Right forelimb (tissue), 1 donor: ENCODE results near the gene AMH.
"Not testable (repeated sequence)": the region's sequence is repeated elsewhere in the genome, so short reads cannot be mapped to it uniquely, and the experiment has no call there.

Source experiments
- DNase-seq: peaks from one replicate; pipeline ENCODE4 v3.0.0-alpha.2; 2018

AMH gene

GRCh38 chr19:2271234-2272103 is 22.3 kb downstream of the AMH start:
- DNase-seq: no peak

- peak; percentile 88 for DNase-seq
Measured at GRCh38 chr19:2273356-2274184, 24.4 kb downstream of the AMH start.

- no peak for DNase-seq
Measured at GRCh38 chr19:2274185-2274711, 25.1 kb downstream of the AMH start.

GRCh38 chr19:2274931-2275535 is 25.9 kb downstream of the AMH start:
- no peak for DNase-seq

GRCh38 chr19:2275588-2276428 is 26.7 kb downstream of the AMH start:
- DNase-seq: no peak

GRCh38 chr19:2276429-2276986 is 27.4 kb downstream of the AMH start:
- no peak for DNase-seq

GRCh38 chr19:2277138-2277537 is 28.0 kb downstream of the AMH start:
- no peak for DNase-seq

- no peak for DNase-seq
Measured at GRCh38 chr19:2278459-2279158, 29.5 kb downstream of the AMH start.

- DNase-seq: no peak
Measured at GRCh38 chr19:2280633-2281264, 31.6 kb downstream of the AMH start.

GRCh38 chr19:2281265-2282061 is 32.3 kb downstream of the AMH start:
- not testable (repeated sequence) for DNase-seq

GRCh38 chr19:2282062-2282861 is 33.1 kb downstream of the AMH start, which contains the start of gene PEAK3:
TSS of gene PEAK3 (minus strand) at chr19:2282175. CDS start at chr19:2280931, 1,244 bp downstream.
- DNase-seq: peak; percentile 80

GRCh38 chr19:2282862-2283237 is 33.7 kb downstream of the AMH start:
- DNase-seq: no peak

- DNase-seq: no peak
Measured at GRCh38 chr19:2283835-2284507, 34.8 kb downstream of the AMH start.

GRCh38 chr19:2286402-2287140 is 37.4 kb downstream of the AMH start:
- peak; percentile 33 for DNase-seq

GRCh38 chr19:2287585-2288337 is 38.6 kb downstream of the AMH start:
- DNase-seq: no peak

- DNase-seq: no peak
Measured at GRCh38 chr19:2288338-2288817, 39.3 kb downstream of the AMH start.
